ENCODE results near the gene RACGAP1. TPM values are rescaled to one million over a fixed set of nuclear protein-coding genes. Genes with fewer than 3 reads are reported as not detected.
A peak's percentile ranks its signal among the peaks of the same experiment; 100 is the strongest.

RACGAP1 gene
- total and polyA plus RNA-seq, 12 donors = 1.0 to 17.8 (median 3.9) TPM

DNA sequence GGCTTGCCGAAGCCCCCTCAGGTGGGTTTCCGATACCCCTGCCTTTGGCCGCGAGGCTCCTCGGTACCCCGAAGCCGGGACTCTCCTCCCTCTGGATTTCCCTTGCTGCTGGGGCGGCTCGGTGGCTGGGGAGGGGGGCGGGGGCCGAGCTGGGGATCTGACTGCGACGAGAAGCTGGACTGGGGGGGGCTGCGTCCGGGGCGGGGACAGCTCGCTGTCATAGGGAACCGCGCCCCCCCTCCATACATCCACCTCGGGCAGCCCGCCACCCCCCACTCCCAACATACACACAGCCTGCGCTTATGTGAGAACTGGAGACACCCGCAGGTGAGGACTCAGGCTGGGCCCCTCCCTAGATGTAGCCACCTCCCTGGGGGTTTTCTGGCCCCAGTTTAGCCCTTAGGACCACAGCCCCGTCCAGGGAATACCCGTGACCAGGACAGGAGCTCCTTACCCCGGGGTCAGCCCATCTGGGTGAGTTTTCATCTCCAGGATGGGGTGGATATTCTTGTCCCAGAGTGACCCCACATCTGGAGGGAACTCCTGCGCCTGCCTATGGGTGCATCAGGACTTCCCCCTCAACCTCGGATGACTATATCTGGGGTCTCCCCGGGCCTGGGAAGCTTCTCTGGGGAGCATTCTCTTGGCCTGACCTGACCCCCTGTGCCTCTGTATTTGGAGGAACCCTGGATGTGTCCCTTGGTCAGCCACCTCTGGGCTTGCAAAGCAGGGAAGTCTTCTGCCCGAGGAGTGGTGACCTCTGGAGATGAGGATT is 32.8 kb upstream of the RACGAP1 start:
- no peaks in the 10 kb centered on the region for H3K9me3 ChIP-seq
- DNase-seq = no peak
- TF ChIP-seq, protein P1, sequence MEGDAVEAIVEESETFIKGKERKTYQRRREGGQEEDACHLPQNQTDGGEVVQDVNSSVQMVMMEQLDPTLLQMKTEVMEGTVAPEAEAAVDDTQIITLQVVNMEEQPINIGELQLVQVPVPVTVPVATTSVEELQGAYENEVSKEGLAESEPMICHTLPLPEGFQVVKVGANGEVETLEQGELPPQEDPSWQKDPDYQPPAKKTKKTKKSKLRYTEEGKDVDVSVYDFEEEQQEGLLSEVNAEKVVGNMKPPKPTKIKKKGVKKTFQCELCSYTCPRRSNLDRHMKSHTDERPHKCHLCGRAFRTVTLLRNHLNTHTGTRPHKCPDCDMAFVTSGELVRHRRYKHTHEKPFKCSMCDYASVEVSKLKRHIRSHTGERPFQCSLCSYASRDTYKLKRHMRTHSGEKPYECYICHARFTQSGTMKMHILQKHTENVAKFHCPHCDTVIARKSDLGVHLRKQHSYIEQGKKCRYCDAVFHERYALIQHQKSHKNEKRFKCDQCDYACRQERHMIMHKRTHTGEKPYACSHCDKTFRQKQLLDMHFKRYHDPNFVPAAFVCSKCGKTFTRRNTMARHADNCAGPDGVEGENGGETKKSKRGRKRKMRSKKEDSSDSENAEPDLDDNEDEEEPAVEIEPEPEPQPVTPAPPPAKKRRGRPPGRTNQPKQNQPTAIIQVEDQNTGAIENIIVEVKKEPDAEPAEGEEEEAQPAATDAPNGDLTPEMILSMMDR (IDR thresholded peaks at IDR 0.05) = no peak
- no peaks in the 10 kb centered on the region for H3K36me3 ChIP-seq
- peaks cover 0 to 42% (median 19%) of the 10 kb centered on the region in 7 donors for H3K27me3 ChIP-seq
- WGBS, 2 donors = 18 to 24% methylated on average over 29 to 30 of the region's 30 CpGs
- peak overlapping the region in 9 of 10 donors; percentile 59 to 86 (median 66) for H3K4me3 ChIP-seq
- H3K27ac ChIP-seq = no peak overlapping the region
- ATAC-seq = no peak
- H3K4me1 ChIP-seq = peaks cover 0 to 46% (median 19%) of the 10 kb centered on the region in 9 donors
- intact Hi-C loops (cut with DNase I) = loop anchor here (2.0 to 10.0 kb wide), 7 partner anchors 83 to 283 kb away; partner anchors contain the start of gene AQP6 (in 1 of the 10)

DNA sequence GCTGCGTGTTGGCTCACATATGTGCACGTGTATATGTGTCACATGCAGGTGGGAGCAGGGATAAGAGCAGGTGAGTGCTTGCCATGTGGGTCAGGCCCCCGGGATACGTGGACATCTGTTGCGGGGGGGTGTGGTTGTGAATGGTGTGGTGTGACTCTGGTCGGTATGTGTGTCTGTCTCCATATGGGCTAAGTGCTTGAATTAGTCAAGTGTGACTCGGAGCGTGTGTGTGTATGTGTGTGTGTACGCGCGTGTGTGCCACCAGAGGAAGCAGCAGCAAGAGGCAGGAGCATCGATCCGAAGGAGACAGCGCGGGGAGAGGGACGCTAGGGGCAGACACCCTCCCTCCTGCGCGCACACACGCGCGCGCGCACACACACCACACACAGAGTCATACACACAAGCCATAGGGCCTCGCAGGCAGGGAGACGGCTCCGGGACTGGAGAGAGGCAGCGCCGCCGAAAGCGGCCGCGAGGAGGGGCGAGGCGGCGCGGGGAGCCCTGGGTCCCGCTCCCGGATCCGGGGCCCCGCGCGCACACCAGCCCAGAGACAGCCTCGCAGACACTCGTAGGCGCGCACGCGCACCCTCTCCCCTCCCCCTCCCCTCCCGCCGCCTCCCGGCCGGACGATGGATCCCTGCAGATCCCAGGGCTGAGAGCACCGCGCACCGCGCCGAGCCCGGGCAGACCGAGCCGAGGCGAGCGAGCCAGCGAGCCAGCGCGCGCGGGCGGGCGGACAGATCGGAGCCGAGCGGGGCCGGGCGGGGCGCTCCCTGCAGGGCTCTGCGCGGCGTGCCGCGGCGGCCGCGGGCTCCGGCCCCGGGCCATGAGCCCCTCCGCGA is 31.9 kb upstream of the RACGAP1 start, which contains the start of gene ASIC1:
Gene ASIC1 (plus strand): TSS at position 597 of the 842 bp plus-strand sequence. CDS start 1,171 bp downstream, outside the sequence.
- H3K4me3 ChIP-seq = peak within 1 kb of the TSS; percentile 29 to 86 (median 66)
- DNase-seq = peak; percentile 63 to 79
- H3K4me1 ChIP-seq = peaks cover 0 to 46% (median 19%) of the 10 kb centered on the region in 9 donors
- peak within 1 kb of the TSS in 2 of 10 donors; percentile 27 to 39 for H3K27ac ChIP-seq
- no peaks in the 10 kb centered on the region for H3K9me3 ChIP-seq
- intact Hi-C loops (cut with DNase I) = loop anchor here (1.0 to 10.0 kb wide), 9 partner anchors 82 to 282 kb away; partner anchors contain the start of gene AQP6 (in 1 of the 10)
- ATAC-seq = peak; percentile 61 to 85 (median 72)
- 1% methylated on average over 46 to 88 of the region's 88 CpGs for WGBS, 2 donors
- TF ChIP-seq, protein P1 (IDR thresholded peaks at IDR 0.05) = peak in 4 of 9 donors; percentile 8 to 26 (median 19)
- peaks cover 0 to 39% (median 19%) of the 10 kb centered on the region in 7 donors for H3K27me3 ChIP-seq
- H3K36me3 ChIP-seq = no peaks in the 10 kb centered on the region

DNA sequence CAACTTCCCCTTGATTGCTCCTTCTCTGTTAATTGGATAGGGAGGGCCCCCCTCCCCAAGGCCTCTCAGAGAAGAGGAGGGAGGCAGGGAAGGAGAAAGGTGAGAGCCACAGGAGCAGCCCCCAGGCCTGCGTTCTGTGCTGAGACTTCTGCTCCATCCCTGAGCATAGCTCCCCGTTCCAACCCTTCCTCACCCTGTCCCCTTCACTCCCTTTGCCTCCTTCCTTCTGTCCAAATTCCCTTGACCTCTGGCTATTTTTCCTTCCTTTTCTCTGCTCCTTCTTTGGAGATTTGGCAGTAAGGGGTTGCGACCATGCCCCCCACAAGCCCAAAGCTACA is 31.3 kb upstream of the RACGAP1 start:
- no peaks in the 10 kb centered on the region for H3K9me3 ChIP-seq
- WGBS, 2 donors = 15 to 27% methylated on average over 3 of the region's 3 CpGs
- H3K4me3 ChIP-seq = peak overlapping the region in 7 of 10 donors; percentile 62 to 86 (median 67)
- no peak for DNase-seq
- H3K4me1 ChIP-seq = peaks cover 0 to 48% (median 19%) of the 10 kb centered on the region in 9 donors
- H3K27me3 ChIP-seq = peaks cover 0 to 36% (median 19%) of the 10 kb centered on the region in 7 donors
- H3K27ac ChIP-seq = no peak overlapping the region
- ATAC-seq = no peak
- H3K36me3 ChIP-seq = no peaks in the 10 kb centered on the region
- TF ChIP-seq, protein P1 (IDR thresholded peaks at IDR 0.05) = no peak
- intact Hi-C loops (cut with DNase I) = loop anchor here (1.0 to 10.0 kb wide), 9 partner anchors 82 to 282 kb away; partner anchors contain the start of gene AQP6 (in 1 of the 10)
